ENCODE data around the gene FZD8. TPM values are rescaled to one million over a fixed set of nuclear protein-coding genes. Genes with fewer than 3 reads are reported as not detected.

The FZD8 gene
- total and polyA plus RNA-seq, 2 of the 4 experiments (the other 2 are of a cell fraction) = 3.6 to 3.9 TPM

GRCh38 chr10:35642793-35643114 is 658 bp upstream of the FZD8 start:
- H4K8ac ChIP-seq (ENCODE audit: low read depth in 2 of 2, low read length in 2 of 2) = no peak overlapping the region
- peak overlapping the region; percentile 94 for H3K4me2 ChIP-seq (ENCODE audit: low read depth, low read length)
- no peak overlapping the region for H4K5ac ChIP-seq (ENCODE audit: low read depth, low read length)
- no peak overlapping the region for H2BK5ac ChIP-seq (ENCODE audit: low read depth, low read length, poor library complexity, severe bottlenecking)
- ChIA-PET POLR2A (ENCODE audit: unreplicated experiment) (no interaction called here), CTCF (no interaction called here)
- no peak overlapping the region for H2BK120ac ChIP-seq (ENCODE audit: low read depth, low read length)
- H2BK20ac ChIP-seq (ENCODE audit: low read depth, low read length) = no peak overlapping the region
- in situ Hi-C loops (cut with MboI; ENCODE audit: low sequenced_read_pairs) (loop anchor here (10.0 kb wide), 1 partner anchor 272 kb away; no protein-coding TSS in a partner anchor), dilution Hi-C loops (cut with HindIII; ENCODE audit: low sequenced_read_pairs, unreplicated experiment) (no loop called here), intact Hi-C loops (cut with micrococcal nuclease) (loop anchor here (1.0 to 10.0 kb wide), 7 partner anchors 274 to 1137 kb away; no protein-coding TSS in a partner anchor)
- ATAC-seq (ENCODE audit: low read depth) (no peak), DNase-seq (no peak)
- peaks cover 12 to 21% of the 10 kb centered on the region in 2 experiments for H3K79me1 ChIP-seq (ENCODE audit: low read depth in 1 of 2, low read length in 2 of 2)
- TF ChIP-seq RFX5 (IDR thresholded peaks at IDR 0.05; ENCODE audit: low read depth, low read length) = no peak
- TF ChIP-seq MXI1 (IDR thresholded peaks at IDR 0.05; ENCODE audit: borderline replicate concordance, low read depth, low read length) = no peak
- TF ChIP-seq RAD21 (IDR thresholded peaks at IDR 0.05; ENCODE audit: low read length) = no peak
- no peak for TF ChIP-seq CEBPB (IDR thresholded peaks at IDR 0.05; ENCODE audit: low read depth, low read length)
- TF ChIP-seq RCOR1 (IDR thresholded peaks at IDR 0.05; ENCODE audit: insufficient replicate concordance, low read length) = no peak
- TF ChIP-seq USF2 (IDR thresholded peaks at IDR 0.05; ENCODE audit: low read depth, low read length) = no peak
- TF ChIP-seq MAZ (IDR thresholded peaks at IDR 0.05; ENCODE audit: borderline replicate concordance, low read depth, low read length) = no peak
- no peak for TF ChIP-seq CTCF (conservative IDR thresholded peaks at IDR 0.05; ENCODE audit: low read depth, low read length)
- no peak for TF ChIP-seq BHLHE40 (IDR thresholded peaks at IDR 0.05; ENCODE audit: low read depth, low read length)
- TF ChIP-seq FOS (IDR thresholded peaks at IDR 0.05; ENCODE audit: low read depth, low read length) = no peak
- TF ChIP-seq ELK1 (IDR thresholded peaks at IDR 0.05; ENCODE audit: borderline replicate concordance, low read depth, low read length) = no peak
- TF ChIP-seq MAFK (IDR thresholded peaks at IDR 0.05; ENCODE audit: low read depth, low read length) = no peak
- H3K27ac ChIP-seq (ENCODE audit: insufficient read depth, low read length) = no peak overlapping the region
- 0 out of 2 replicates have a peak, but pooled peaks cover 2% of the 10 kb centered on the region for H3K27me3 ChIP-seq (ENCODE audit: control insufficient read depth, insufficient read depth, low read length)
- H3K4me1 ChIP-seq (ENCODE audit: control insufficient read depth, insufficient read depth, low read length) = peaks cover 7% of the 10 kb centered on the region
- H2AFZ ChIP-seq (replicated peaks; ENCODE audit: low read length, poor library complexity) = peak overlapping the region; percentile 98
- no peaks in the 10 kb centered on the region for H3K9me3 ChIP-seq (ENCODE audit: control insufficient read depth, insufficient read depth, low read length)
- H3K9me1 ChIP-seq (ENCODE audit: insufficient read depth, low read length) = no peaks in the 10 kb centered on the region
- no peak overlapping the region for H3K23ac ChIP-seq (ENCODE audit: low read depth, low read length)
- H3K9ac ChIP-seq (ENCODE audit: low read depth, low read length) = no peak overlapping the region; the same call in 1 of the 2 replicates
- BruUV-seq (replicated peaks) = no TSS peak
- no peak overlapping the region for H3K18ac ChIP-seq (ENCODE audit: low read depth, low read length)
- H4K20me1 ChIP-seq (ENCODE audit: insufficient read depth, low read length) = peaks cover 8% of the 10 kb centered on the region; the same call in 1 of the 2 replicates
- H4K91ac ChIP-seq (ENCODE audit: insufficient read depth, low read depth, low read length) = no peak overlapping the region
- H2AK9ac ChIP-seq (replicated peaks; ENCODE audit: low read depth, low read length, poor library complexity) = no peak overlapping the region
- H3K4ac ChIP-seq (ENCODE audit: low read depth, low read length) = no peak overlapping the region
- H2AK5ac ChIP-seq (ENCODE audit: low read depth, low read length) = no peak overlapping the region
- WGBS, 2 experiments (ENCODE audit: extremely low coverage in 2 of 2, insufficient read length in 1 of 2) = no CpG with 5 or more reads among the region's 17 CpGs
- no peak overlapping the region for H2BK15ac ChIP-seq (ENCODE audit: low read depth, low read length)
- no peaks in the 10 kb centered on the region for H3K36me3 ChIP-seq (ENCODE audit: control insufficient read depth, insufficient read depth, low read length)
- H3K14ac ChIP-seq (replicated peaks; ENCODE audit: low read depth, low read length) = no peak overlapping the region
- peak overlapping the region; percentile 62 for H3K4me3 ChIP-seq (ENCODE audit: insufficient read depth, low read depth, low read length)
- H3K56ac ChIP-seq (ENCODE audit: extremely low read depth, insufficient read depth, low read length) = no peak overlapping the region
